A673 (cell line): Measurements from ENCODE around the gene PLEKHM1. TPM values are rescaled to one million over a fixed set of nuclear protein-coding genes. Genes with fewer than 3 reads are reported as not detected.

Source experiments
- BruUV-seq: library from RNA; stranded (reverse); fragments of 400-500 nt; replicated peaks from 2 replicates; lab custom pipeline; 2021; lab: Mats Ljungman, UMichigan
- CTCF ChIA-PET: fragments of 300-600 bp; sonication (Branson Sonifier 250); formaldehyde crosslinking; loops from one replicate; lab custom pipeline; 2022; ENCODE audit warnings: antibody characterized with exemption; lab: Charles Lee
- POLR2A ChIA-PET: fragments of 300-600 bp; sonication (Branson Sonifier 250); formaldehyde crosslinking; loops from one replicate; lab custom pipeline; 2022; ENCODE audit warnings: antibody characterized with exemption; ENCODE audit not compliant: low non-redundant PET; lab: Charles Lee
- DNase-seq: peaks from one replicate; pipeline ENCODE4 v3.0.0-alpha.2; 2015; ENCODE audit warnings: low spot score
- H3K27ac ChIP-seq: fragments of 200-600 bp; sonication (generic); 2 replicates; pipeline ENCODE4 v1.5.1; 2016; ENCODE audit warnings: mixed run types, low read depth, mild to moderate bottlenecking, mixed read lengths, antibody characterized with exemption, low read length; ENCODE audit not compliant: poor library complexity, severe bottlenecking
- H3K27me3 ChIP-seq: fragments of 200-600 bp; sonication (generic); replicated peaks from 2 replicates; pipeline ENCODE4 v1.6.1; 2017; ENCODE audit warnings: mixed run types, low read depth, mild to moderate bottlenecking, mixed read lengths, antibody characterized with exemption, low read length; ENCODE audit not compliant: insufficient read depth, poor library complexity
- H3K36me3 ChIP-seq: fragments of 200-600 bp; sonication (generic); 2 replicates; pipeline ENCODE4 v1.6.1; 2016; ENCODE audit warnings: mixed run types, mild to moderate bottlenecking, mixed read lengths, antibody characterized with exemption, low read length; ENCODE audit not compliant: insufficient read depth, poor library complexity, severe bottlenecking
- H3K4me1 ChIP-seq: fragments of 200-600 bp; sonication (generic); 2 replicates; pipeline ENCODE4 v1.6.1; 2017; ENCODE audit warnings: mixed run types, mild to moderate bottlenecking, mixed read lengths, antibody characterized with exemption, low read length; ENCODE audit not compliant: insufficient read depth, poor library complexity, severe bottlenecking
- H3K4me3 ChIP-seq: fragments of 200-600 bp; sonication (generic); 2 replicates; pipeline ENCODE4 v1.5.1; 2016; ENCODE audit warnings: low read depth, mixed run types, mild to moderate bottlenecking, mixed read lengths, low read length; ENCODE audit not compliant: poor library complexity, severe bottlenecking
- H3K9me3 ChIP-seq: fragments of 200-600 bp; sonication (generic); 2 replicates; pipeline ENCODE4 v1.6.1; 2016; ENCODE audit warnings: mixed run types, low read depth, mild to moderate bottlenecking, mixed read lengths, antibody characterized with exemption, low read length; ENCODE audit not compliant: poor library complexity, severe bottlenecking
- CTCF ChIP-seq: fragments of 300-800, 200-600 bp; sonication (generic); conservative IDR thresholded peaks from 2 replicates; pipeline ENCODE4 v1.5.1; 2017; ENCODE audit warnings: low read depth, mild to moderate bottlenecking, antibody characterized with exemption, low read length, moderate library complexity, mixed read lengths
- EZH2 ChIP-seq: fragments of 200-600 bp; sonication (generic); IDR thresholded peaks from 2 replicates; pipeline ENCODE4 v1.6.1; 2017; ENCODE audit warnings: borderline replicate concordance, low read depth, mild to moderate bottlenecking, mixed read lengths, antibody characterized with exemption, low read length; ENCODE audit not compliant: poor library complexity, severe bottlenecking
- intact Hi-C: fragments of 100-400 bp; cut with micrococcal nuclease; formaldehyde crosslinking; loops from one replicate; pipeline ENCODE4 v1.10.0; 2022; ENCODE audit not compliant: unreplicated experiment
- total RNA-seq: library from RNA; stranded (reverse); gene quantifications from 2 replicates; pipeline ENCODE4 v1.2.3, GENCODE V29; 2021

Gene PLEKHM1
- total RNA-seq, 1 experiment from 2014 or later = 11.9 TPM

- POLR2A ChIA-PET = no interaction called here
- no peaks in the 10 kb centered on the region for H3K9me3 ChIP-seq
- peak overlapping the region; percentile 39 for H3K4me3 ChIP-seq
- no TSS peak for BruUV-seq
- H3K27me3 ChIP-seq = peaks cover 28% of the 10 kb centered on the region
- DNase-seq = peak; percentile 61
- H3K36me3 ChIP-seq = no peaks in the 10 kb centered on the region
- CTCF ChIA-PET = no interaction called here
- H3K4me1 ChIP-seq = no peaks in the 10 kb centered on the region
- intact Hi-C loops = no loop called here
- TF ChIP-seq EZH2 = no peak
- no peak for TF ChIP-seq CTCF
- H3K27ac ChIP-seq = no peak overlapping the region
These were observed 58.8 kb downstream of the PLEKHM1 start for GRCh38 chr17:45431531-45432404.

GRCh38 chr17:45430738-45431530, 59.6 kb downstream of the PLEKHM1 start:
- Histone ChIP-seq H3K4me1 (no peaks in the 10 kb centered on the region), H3K36me3 (no peaks in the 10 kb centered on the region), H3K9me3 (no peaks in the 10 kb centered on the region), H3K4me3 (peak overlapping the region; percentile 39), H3K27me3 (peaks cover 28% of the 10 kb centered on the region), H3K27ac (no peak overlapping the region)
- DNase-seq = no peak
- BruUV-seq = no TSS peak
- POLR2A ChIA-PET = no interaction called here
- intact Hi-C loops = no loop called here
- TF ChIP-seq EZH2 (no peak), CTCF (no peak)
- CTCF ChIA-PET = no interaction called here

GRCh38 chr17:45430006-45430737, 60.3 kb downstream of the PLEKHM1 start:
- Histone ChIP-seq H3K9me3 (no peaks in the 10 kb centered on the region), H3K4me3 (no peak overlapping the region), H3K4me1 (no peaks in the 10 kb centered on the region), H3K27ac (no peak overlapping the region), H3K27me3 (peaks cover 28% of the 10 kb centered on the region), H3K36me3 (no peaks in the 10 kb centered on the region)
- TF ChIP-seq CTCF (no peak), EZH2 (no peak)
- BruUV-seq = no TSS peak
- intact Hi-C loops = no loop called here
- POLR2A ChIA-PET = no interaction called here
- CTCF ChIA-PET = interaction anchor here (0.6 kb wide), 1 partner anchor 10 kb away, joined by 6 read pairs; no protein-coding TSS in a partner anchor
- DNase-seq = no peak
